ENCODE data around the gene MAGI3.
"Not testable (repeated sequence)": the region's sequence is repeated elsewhere in the genome, so short reads cannot be mapped to it uniquely, and the experiment has no call there.

The MAGI3 gene

DNA sequence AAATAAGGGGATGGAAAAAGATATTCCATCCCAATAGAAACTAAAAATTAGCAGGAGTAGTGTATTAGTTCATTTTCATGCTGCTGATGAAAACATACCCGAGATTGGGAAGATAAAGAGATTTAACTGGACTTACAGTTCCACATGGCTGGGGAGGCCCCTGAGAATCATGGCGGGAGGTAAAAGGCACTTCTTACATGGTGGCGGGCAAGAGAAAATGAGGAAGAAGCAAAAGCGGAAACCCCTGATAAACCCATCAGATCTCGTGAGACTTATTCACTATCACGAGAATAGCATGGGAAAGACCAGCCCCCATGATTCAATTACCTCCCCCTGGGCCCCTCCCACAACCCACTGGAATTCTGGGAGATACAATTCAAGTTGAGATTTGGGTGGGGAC lies 327.2 kb downstream of the MAGI3 start:
- not testable (repeated sequence) for DNase-seq

DNA sequence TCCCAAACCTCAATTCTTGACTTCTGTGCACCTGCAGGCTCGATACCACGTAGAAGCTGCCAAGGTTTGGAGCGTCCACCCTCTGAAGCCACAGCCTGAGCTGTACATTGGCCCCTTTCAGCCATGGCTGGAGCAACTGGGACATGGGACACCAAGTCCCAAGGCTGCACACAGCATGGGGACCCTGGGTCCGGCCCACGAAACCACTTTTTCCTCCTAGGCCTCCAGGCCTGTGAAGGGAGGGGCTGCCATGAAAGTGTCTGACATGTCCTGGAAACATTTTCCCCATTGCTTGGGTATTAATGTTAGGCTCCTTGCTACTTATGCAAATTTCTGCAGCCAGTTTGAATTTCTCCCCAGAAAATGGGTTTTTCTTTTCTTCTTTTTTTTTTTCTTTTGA lies 328.3 kb downstream of the MAGI3 start:
- DNase-seq, result not testable (repeated sequence)

DNA sequence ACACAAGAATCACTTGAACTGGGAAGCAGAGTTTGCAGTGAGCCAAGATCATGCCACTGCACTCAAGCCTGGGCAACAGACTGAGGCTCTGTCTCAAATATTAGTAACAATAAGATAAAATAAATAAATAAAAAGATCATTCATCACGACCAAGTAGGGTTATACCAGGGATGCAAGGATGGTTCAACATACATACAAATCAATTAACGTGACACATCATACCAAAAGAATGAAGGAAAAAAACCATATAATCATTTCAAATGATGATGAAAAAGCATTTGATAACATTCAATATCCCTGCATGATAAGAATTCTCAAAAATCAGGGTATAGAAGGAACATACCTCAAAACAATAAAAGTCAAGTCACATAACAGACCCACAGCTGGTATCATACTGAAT lies 330.7 kb downstream of the MAGI3 start:
- no peak for DNase-seq

DNA sequence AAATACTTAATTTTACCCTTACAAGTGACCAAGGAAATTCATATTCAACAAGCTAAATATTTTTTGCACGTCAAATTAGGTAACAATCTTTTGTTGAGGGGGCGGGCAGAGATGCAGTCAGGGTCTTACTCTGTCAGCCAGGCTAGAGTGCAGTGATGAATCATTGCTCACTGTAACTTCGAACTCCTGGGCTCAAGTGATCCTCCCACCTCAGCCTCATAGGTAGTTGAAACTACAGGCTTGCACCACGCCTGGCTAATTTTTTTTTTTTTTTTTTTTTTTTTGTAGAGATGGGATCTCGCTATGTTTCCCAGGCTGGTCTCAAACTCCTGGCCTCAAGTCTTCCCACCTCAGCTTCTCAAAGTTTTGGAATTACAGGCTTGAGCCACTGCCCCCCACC lies 342.5 kb downstream of the MAGI3 start:
- no peak for DNase-seq

DNA sequence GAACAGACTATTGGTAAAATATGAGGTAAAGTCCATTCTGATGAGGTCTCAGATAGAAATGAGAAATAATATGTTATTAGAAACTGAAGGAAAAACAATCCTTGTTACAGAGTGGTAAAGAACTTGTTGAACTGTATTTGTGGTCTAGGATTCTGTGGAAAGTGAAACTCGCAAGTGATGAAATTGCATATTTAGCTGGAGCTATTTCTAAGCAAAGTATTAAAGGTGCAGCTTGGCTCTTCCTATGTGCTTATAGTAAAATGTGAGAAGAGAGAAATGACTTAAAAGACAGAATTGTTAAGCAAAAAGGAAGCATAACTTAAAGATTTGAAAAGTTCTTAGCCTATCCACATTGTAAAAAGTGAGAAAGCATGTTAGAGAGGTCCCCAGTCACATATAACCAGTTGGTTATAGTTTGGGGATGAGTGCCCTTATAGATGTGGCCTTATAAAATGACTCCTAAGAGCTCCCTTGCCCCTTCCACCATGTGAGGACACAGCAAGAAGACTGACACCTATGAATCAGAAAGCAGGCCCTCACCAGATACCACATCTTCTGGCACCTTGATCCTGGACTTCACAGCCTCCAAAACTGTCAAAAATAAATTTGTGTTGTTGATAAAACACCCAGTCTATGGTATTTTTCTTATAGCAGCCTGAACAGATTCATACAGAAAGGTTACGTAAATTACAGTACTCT lies 344.2 kb downstream of the MAGI3 start:
- no peak for DNase-seq
